DMS153 treated with DMSO at 0.1 percent for 48 hours (cell line): ENCODE data around the gene RAD21L1.
A peak's percentile ranks its signal among the peaks of the same experiment; 100 is the strongest.

Source experiments
- DNase-seq: peaks from one replicate; lab custom pipeline; 2025; ENCODE audit not compliant: unreplicated experiment; lab: John Stamatoyannopoulos, UW

Gene RAD21L1

GRCh38 chr20:1225783-1226654 is at the start of gene RAD21L1:
Gene RAD21L1 (plus strand): TSS chr20:1226044. CDS start chr20:1228454, 2,410 bp downstream.
- DNase-seq: no peak

GRCh38 chr20:1177680-1178079 is 48.2 kb upstream of the RAD21L1 start:
- no peak for DNase-seq

GRCh38 chr20:1178103-1178502 is 47.7 kb upstream of the RAD21L1 start:
- no peak for DNase-seq

GRCh38 chr20:1178623-1179022 is 47.2 kb upstream of the RAD21L1 start:
- DNase-seq: no peak

GRCh38 chr20:1180949-1181348 is 44.9 kb upstream of the RAD21L1 start:
- no peak for DNase-seq

GRCh38 chr20:1182106-1182505 is 43.7 kb upstream of the RAD21L1 start:
- no peak for DNase-seq

GRCh38 chr20:1183153-1183552 is 42.7 kb upstream of the RAD21L1 start:
- no peak for DNase-seq

- DNase-seq: no peak
Observed at GRCh38 chr20:1184260-1184637, 41.6 kb upstream of the RAD21L1 start.

- DNase-seq: no peak
Observed at GRCh38 chr20:1184638-1185315, 41.1 kb upstream of the RAD21L1 start, which contains the start of gene TMEM74B. Gene TMEM74B (minus strand): TSS chr20:1184981. CDS start chr20:1183801, 1,180 bp downstream.

- DNase-seq: no peak
Observed at GRCh38 chr20:1185316-1185741, 40.5 kb upstream of the RAD21L1 start.

GRCh38 chr20:1185790-1186334 is 40.0 kb upstream of the RAD21L1 start:
- peak; percentile 8 for DNase-seq

- no peak for DNase-seq
Observed at GRCh38 chr20:1186367-1186991, 39.4 kb upstream of the RAD21L1 start.

- no peak for DNase-seq
Observed at GRCh38 chr20:1187605-1188171, 38.2 kb upstream of the RAD21L1 start.

- DNase-seq: no peak
Observed at GRCh38 chr20:1188347-1188746, 37.5 kb upstream of the RAD21L1 start.

- DNase-seq: no peak
Observed at GRCh38 chr20:1189827-1190226, 36.0 kb upstream of the RAD21L1 start.

GRCh38 chr20:1190847-1191246 is 35.0 kb upstream of the RAD21L1 start:
- DNase-seq: no peak

GRCh38 chr20:1191299-1191698 is 34.5 kb upstream of the RAD21L1 start:
- no peak for DNase-seq

GRCh38 chr20:1195226-1195625 is 30.6 kb upstream of the RAD21L1 start:
- DNase-seq: no peak

- no peak for DNase-seq
Observed at GRCh38 chr20:1196634-1197033, 29.2 kb upstream of the RAD21L1 start.

- DNase-seq: no peak
Observed at GRCh38 chr20:1197801-1198200, 28.0 kb upstream of the RAD21L1 start.

GRCh38 chr20:1198751-1199150 is 27.1 kb upstream of the RAD21L1 start:
- DNase-seq: no peak
